A673 (cell line): ENCODE measurements around the gene AQP6.

Source experiments
- CTCF ChIP-seq: fragments of 300-800, 200-600 bp; sonication (generic); conservative IDR thresholded peaks from 2 replicates; pipeline ENCODE4 v1.5.1; 2017; ENCODE audit warnings: low read depth, mild to moderate bottlenecking, antibody characterized with exemption, low read length, moderate library complexity, mixed read lengths
- EZH2 ChIP-seq: fragments of 200-600 bp; sonication (generic); IDR thresholded peaks from 2 replicates; pipeline ENCODE4 v1.6.1; 2017; ENCODE audit warnings: borderline replicate concordance, low read depth, mild to moderate bottlenecking, mixed read lengths, antibody characterized with exemption, low read length; ENCODE audit not compliant: poor library complexity, severe bottlenecking

GRCh38 chr12:50024227-50024626, 51.5 kb downstream of the AQP6 start:
- TF ChIP-seq CTCF (no peak), EZH2 (no peak)
